Measurements from ENCODE around the gene CMSS1. TPM values are rescaled to one million over a fixed set of nuclear protein-coding genes. Genes with fewer than 3 reads are reported as not detected.

Gene CMSS1
- polyA plus RNA-seq, 2 of the 4 experiments (the other 2 are of a cell fraction) = 61.1 to 62.9 TPM

DNA sequence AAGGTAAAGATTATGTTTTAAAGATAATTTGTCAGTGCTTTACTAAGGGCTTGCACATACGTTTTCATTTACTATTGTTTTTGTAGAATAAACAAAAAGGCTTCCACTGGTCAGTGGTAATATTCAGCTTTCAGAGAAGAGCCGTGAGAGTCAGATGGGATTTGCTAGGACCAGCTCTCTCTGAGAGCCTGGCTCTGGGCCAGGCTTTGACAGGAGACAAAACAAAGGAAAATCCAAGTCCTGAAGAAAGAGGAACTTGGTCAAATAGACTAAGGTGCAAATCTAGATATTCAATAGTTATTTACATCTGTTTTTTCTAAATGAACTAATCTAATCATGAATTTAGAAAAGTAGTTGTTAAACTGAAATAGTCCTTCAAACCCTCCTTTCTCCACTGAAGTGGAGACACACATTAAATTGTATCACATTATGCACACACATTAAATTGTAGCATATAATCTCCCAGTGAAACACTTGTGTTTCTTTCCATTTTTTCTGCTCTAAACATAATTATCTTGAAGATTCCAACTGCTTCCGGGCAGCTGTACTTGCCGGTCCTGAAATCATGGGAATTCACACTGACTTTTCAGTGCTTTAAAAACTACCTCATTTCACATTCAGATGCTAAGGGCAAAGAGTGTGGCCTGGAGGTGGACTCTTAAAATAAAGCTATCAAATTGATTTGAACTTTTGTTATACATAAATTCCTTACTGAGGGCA lies 351.7 kb downstream of the CMSS1 start:
- ChIA-PET POLR2A (no interaction called here), CTCF (interaction anchor here (1.7 kb wide), 1 partner anchor 11 kb away, joined by 4 read pairs; no protein-coding TSS in a partner anchor)
- H3K4me2 ChIP-seq = no peak overlapping the region
- 81% methylated on average over 4 of the region's 4 CpGs for WGBS (ENCODE audit: missing lambda C conversion rate)
- no peaks in the 10 kb centered on the region for H3K9me3 ChIP-seq
- DNase-seq (ENCODE audit: low read depth in 1 of 2, low spot score in 1 of 2) (no peak), ATAC-seq (no peak), FAIRE-seq (no peak)
- TF ChIP-seq JUNB (IDR thresholded peaks at IDR 0.05) (no peak), RNF2 (IDR thresholded peaks at IDR 0.05; ENCODE audit: borderline replicate concordance, low read depth) (no peak), EHF (CRISPR knock-in tag; IDR thresholded peaks at IDR 0.05) (no peak), SREBF2 (IDR thresholded peaks at IDR 0.05) (no peak), RFX5 (IDR thresholded peaks at IDR 0.05) (no peak), MAFK (IDR thresholded peaks at IDR 0.05; ENCODE audit: partially characterized antibody) (no peak), RAD21 (conservative IDR thresholded peaks at IDR 0.05 in 1 of 2, IDR thresholded peaks at IDR 0.05 in 1 of 2) (no peak), NPAS2 (CRISPR knock-in tag; IDR thresholded peaks at IDR 0.05; ENCODE audit: borderline replicate concordance) (no peak), EHMT2 (IDR thresholded peaks at IDR 0.05; ENCODE audit: low read depth) (no peak), HOXB5 (CRISPR knock-in tag; IDR thresholded peaks at IDR 0.05) (no peak)
- TF ChIP-seq, protein P1, sequence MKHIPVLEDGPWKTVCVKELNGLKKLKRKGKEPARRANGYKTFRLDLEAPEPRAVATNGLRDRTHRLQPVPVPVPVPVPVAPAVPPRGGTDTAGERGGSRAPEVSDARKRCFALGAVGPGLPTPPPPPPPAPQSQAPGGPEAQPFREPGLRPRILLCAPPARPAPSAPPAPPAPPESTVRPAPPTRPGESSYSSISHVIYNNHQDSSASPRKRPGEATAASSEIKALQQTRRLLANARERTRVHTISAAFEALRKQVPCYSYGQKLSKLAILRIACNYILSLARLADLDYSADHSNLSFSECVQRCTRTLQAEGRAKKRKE (CRISPR knock-in tag; IDR thresholded peaks at IDR 0.05; ENCODE audit: low read depth) = no peak
- TF ChIP-seq, protein P2, sequence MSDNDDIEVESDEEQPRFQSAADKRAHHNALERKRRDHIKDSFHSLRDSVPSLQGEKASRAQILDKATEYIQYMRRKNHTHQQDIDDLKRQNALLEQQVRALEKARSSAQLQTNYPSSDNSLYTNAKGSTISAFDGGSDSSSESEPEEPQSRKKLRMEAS (IDR thresholded peaks at IDR 0.05) = no peak
- TF ChIP-seq, protein P3, sequence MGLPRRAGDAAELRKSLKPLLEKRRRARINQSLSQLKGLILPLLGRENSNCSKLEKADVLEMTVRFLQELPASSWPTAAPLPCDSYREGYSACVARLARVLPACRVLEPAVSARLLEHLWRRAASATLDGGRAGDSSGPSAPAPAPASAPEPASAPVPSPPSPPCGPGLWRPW (IDR thresholded peaks at IDR 0.05) = no peak
- TF ChIP-seq, protein P4, sequence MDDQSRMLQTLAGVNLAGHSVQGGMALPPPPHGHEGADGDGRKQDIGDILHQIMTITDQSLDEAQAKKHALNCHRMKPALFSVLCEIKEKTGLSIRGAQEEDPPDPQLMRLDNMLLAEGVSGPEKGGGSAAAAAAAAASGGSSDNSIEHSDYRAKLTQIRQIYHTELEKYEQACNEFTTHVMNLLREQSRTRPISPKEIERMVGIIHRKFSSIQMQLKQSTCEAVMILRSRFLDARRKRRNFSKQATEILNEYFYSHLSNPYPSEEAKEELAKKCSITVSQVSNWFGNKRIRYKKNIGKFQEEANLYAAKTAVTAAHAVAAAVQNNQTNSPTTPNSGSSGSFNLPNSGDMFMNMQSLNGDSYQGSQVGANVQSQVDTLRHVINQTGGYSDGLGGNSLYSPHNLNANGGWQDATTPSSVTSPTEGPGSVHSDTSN (IDR thresholded peaks at IDR 0.05) = no peak
- no peak overlapping the region for H3K27ac ChIP-seq
- H3K4me3 ChIP-seq = no peak overlapping the region
- H3K4me1 ChIP-seq = peaks cover 5% of the 10 kb centered on the region; the same call in 1 of the 3 replicates

DNA sequence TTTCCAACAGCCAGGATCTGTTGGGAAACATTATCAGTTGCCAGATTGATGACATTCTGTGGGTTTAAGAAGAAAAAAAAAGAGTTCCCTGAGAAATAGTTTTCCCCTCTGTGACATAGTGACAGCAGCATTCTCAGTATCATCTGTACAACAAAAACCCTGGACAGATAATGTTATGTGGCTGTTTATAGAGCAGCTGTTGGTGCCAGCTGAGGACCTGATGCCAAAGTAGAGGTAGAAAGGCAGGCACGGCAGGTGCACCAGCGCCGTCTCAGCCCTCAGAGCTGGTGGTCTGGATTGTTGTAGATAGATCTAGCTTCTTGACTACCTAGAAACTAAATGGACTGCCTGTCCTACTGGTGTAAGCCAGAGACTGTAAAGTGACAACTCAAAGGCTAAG lies 352.8 kb downstream of the CMSS1 start:
- Histone ChIP-seq H3K9me3 (no peaks in the 10 kb centered on the region), H3K4me3 (no peak overlapping the region), H3K4me1 (peaks cover 5% of the 10 kb centered on the region; the same call in 1 of the 3 replicates), H3K27ac (no peak overlapping the region), H3K4me2 (no peak overlapping the region)
- DNase-seq (ENCODE audit: low read depth in 1 of 2, low spot score in 1 of 2) = no peak
- 100% methylated on average over 3 of the region's 3 CpGs for WGBS (ENCODE audit: missing lambda C conversion rate)
- FAIRE-seq = no peak
- ChIA-PET POLR2A (no interaction called here), CTCF (interaction anchor here (1.7 kb wide), 1 partner anchor 12 kb away, joined by 4 read pairs; no protein-coding TSS in a partner anchor)
- no peak for ATAC-seq
- TF ChIP-seq MAFK (IDR thresholded peaks at IDR 0.05; ENCODE audit: partially characterized antibody) (no peak), NFE2L2 (conservative IDR thresholded peaks at IDR 0.05; ENCODE audit: low read length) (no peak), CHD2 (IDR thresholded peaks at IDR 0.05; ENCODE audit: low read length, partially characterized antibody) (no peak), TFCP2L1 (CRISPR knock-in tag; IDR thresholded peaks at IDR 0.05) (no peak), CEBPB (IDR thresholded peaks at IDR 0.05) (no peak), MYC (IDR thresholded peaks at IDR 0.05; ENCODE audit: borderline replicate concordance, low read length) (no peak), NPAS2 (CRISPR knock-in tag; IDR thresholded peaks at IDR 0.05; ENCODE audit: borderline replicate concordance) (no peak), HOXA7 (CRISPR knock-in tag; IDR thresholded peaks at IDR 0.05) (no peak), HOXB13 (CRISPR knock-in tag; IDR thresholded peaks at IDR 0.05; ENCODE audit: low read depth) (no peak), MAZ (IDR thresholded peaks at IDR 0.05; ENCODE audit: borderline replicate concordance, low read depth, low read length) (no peak), SMC3 (IDR thresholded peaks at IDR 0.05) (no peak), HEYL (CRISPR knock-in tag; IDR thresholded peaks at IDR 0.05) (no peak), JUN (IDR thresholded peaks at IDR 0.05) (no peak), ZSCAN20 (CRISPR knock-in tag; IDR thresholded peaks at IDR 0.05) (no peak), PHF8 (IDR thresholded peaks at IDR 0.05; ENCODE audit: borderline replicate concordance, low read depth) (no peak), FOSL2 (IDR thresholded peaks at IDR 0.05) (no peak), FOSL2 (CRISPR knock-in tag; IDR thresholded peaks at IDR 0.05) (no peak), RAD21 (conservative IDR thresholded peaks at IDR 0.05 in 1 of 2, IDR thresholded peaks at IDR 0.05 in 1 of 2) (no peak), HDAC2 (IDR thresholded peaks at IDR 0.05) (no peak)
- TF ChIP-seq, protein P1 (CRISPR knock-in tag; IDR thresholded peaks at IDR 0.05; ENCODE audit: low read depth) = no peak
- TF ChIP-seq, protein P5, sequence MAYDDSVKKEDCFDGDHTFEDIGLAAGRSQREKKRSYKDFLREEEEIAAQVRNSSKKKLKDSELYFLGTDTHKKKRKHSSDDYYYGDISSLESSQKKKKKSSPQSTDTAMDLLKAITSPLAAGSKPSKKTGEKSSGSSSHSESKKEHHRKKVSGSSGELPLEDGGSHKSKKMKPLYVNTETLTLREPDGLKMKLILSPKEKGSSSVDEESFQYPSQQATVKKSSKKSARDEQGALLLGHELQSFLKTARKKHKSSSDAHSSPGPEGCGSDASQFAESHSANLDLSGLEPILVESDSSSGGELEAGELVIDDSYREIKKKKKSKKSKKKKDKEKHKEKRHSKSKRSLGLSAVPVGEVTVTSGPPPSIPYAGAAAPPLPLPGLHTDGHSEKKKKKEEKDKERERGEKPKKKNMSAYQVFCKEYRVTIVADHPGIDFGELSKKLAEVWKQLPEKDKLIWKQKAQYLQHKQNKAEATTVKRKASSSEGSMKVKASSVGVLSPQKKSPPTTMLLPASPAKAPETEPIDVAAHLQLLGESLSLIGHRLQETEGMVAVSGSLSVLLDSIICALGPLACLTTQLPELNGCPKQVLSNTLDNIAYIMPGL (CRISPR knock-in tag; IDR thresholded peaks at IDR 0.05; ENCODE audit: borderline replicate concordance) = no peak

Data from A549 (cell line).